Astrocyte of the hippocampus (primary cell): ENCODE data around the gene CCBE1.
"Not testable (repeated sequence)": the region's sequence is repeated elsewhere in the genome, so short reads cannot be mapped to it uniquely, and the experiment has no call there.

ENCODE experiments used
- DNase-seq: peaks from one replicate; pipeline ENCODE4 v3.0.0; 2011; ENCODE audit warnings: low read depth, low spot score

CCBE1 gene

DNA sequence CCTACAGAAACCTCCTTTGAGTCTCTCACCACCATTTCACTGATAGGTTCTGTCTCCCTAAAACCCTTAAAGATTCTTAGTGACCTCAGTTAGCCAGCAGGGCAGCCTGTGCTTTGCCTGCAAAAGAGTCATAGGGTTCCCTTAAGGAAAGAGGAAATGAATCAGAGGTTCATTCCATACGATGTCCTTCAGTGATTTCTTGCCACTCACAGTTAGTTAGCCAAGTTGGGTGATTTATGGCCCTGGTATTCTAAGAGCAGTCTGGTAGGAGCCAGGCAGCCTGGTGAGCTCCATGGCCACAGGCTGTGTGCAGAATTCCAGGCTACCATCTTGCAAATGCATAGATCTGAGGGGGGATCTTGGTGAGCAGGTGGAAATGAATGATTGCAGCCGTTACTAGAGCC lies 18.7 kb upstream of the CCBE1 start:
- peak; percentile 82 for DNase-seq

DNA sequence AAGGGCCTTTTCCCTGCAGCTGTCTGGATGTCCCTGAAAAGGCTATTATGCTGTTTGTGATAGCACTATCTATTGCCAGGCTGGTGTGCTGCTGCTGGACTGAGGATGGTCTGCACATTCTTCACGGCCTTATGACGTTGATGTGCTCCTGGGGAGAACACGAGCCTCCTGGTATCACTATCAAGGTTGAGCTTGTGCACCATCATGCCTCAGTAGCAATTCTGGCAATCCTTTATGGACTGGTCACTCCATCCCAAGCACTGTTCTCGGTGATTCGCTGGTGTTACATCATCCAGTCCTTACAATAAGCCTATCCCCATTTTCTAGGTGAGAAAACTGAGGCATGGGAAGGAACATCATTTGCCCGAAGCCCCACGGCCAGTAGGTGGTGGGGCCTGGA lies 18.2 kb upstream of the CCBE1 start:
- DNase-seq = no peak

DNA sequence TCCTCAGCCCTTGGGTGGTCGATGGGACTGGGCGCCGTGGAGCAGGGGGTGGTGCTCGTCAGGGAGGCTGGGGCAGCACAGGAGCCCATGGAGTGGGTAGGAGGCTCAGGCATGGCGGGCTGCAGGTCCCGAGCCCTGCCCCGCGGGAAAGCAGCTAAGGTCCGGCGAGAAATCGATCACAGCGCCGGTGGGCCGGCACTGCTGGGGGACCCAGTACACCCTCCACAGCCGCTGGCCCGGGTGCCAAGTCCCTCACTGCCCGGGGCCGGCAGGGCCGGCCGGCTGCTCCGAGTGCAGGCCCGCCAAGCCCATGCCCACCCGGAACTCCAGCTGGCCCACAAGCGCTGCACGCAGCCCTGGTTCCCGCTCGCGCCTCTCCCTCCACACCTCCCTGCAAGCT lies 16.9 kb upstream of the CCBE1 start:
- not testable (repeated sequence) for DNase-seq

DNA sequence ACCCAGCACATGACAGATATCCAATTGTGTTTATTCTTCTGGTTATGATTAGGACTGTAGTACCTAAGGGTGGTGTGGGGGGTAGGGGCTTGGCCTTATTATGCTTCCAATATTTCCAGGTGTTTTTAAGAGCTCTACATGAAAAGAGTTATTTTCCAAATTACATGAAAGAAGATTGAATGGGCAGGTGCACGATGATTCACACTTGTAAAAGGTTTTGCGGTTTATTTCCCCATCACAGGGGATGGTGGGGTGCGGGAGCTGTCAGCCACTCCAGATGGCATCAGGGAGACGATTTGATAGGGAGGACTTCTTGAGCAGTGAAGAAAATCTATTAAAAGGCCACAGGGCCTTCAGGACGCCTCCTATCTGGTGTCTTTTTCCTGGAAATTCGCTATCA lies 15.1 kb upstream of the CCBE1 start:
- DNase-seq = no peak

DNA sequence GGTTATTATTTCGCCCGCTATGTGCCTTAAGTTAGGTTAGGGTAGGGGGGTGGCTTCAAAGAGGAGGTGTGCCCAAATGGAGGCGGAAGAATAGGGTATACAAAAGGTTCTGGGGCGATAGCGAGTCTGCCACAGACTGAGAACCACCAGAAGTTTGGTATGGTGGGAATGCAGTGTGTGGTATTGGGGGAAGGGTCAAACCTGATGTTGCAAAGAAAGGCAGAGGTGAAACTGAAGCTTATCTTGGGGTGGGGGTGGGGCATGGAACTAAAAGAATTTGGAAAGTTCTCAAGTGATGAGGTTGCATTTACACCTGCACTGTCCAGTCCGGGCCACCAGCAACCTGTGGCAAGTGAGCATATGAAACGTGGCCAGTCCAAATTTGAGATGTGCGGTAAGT lies 11.8 kb upstream of the CCBE1 start:
- no peak for DNase-seq

DNA sequence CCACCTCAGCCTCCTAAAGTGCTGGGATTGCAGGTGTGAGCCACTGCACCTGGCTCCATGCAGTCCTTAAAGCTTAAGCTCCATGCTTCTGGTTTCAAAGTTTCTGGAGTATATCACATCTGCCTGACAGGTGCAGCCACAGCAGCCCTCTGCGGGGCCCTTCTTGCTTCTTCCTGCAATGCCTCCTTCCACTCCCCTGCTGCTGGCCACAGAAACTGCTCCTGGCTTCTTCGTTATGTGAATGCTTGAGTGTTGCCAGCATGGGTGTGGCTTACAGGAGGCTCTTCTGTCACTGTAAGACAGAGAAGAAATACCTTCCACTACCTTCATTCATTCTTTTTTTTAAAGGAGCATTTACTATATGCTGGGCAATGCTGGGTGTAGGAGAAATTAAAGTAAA lies 10.1 kb upstream of the CCBE1 start:
- no peak for DNase-seq

DNA sequence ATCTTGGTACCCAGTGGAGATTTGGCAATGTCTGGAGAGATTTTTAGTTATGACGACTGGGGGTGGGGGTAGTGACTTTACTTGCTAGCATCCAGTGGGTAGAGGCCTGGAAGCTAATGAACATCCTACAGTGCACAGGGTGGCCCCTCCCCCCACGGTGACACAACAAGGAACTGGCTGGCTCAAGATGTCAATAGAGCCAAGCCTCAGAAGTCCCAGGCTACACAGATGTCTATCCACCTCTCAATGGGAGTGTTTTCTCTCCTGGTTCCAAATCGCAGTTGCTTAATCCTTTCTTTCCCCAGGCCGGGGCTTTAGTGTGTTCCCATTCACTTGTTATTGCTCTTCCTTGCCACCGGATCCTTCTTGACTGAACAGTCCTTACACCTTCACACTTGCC lies 9.3 kb upstream of the CCBE1 start:
- DNase-seq = no peak

DNA sequence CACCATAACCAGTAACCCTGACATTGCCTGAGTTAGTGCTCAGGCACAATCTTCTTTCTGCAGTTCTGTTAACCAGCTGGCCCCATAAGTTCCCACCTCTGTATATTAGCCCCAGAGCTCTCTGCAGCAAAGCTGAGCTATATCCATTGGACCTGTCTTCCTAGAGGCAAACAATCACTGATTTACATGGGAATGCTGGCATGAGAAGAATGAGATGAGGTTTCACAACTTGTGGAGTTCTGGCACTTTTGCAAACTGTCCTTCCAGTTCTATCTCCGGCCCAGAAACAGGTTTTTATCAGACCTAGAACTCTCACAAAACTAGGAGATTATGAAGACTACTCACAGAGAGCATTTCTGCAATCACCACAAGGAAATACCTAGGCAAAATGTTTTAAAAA lies 7.9 kb upstream of the CCBE1 start:
- DNase-seq = no peak

DNA sequence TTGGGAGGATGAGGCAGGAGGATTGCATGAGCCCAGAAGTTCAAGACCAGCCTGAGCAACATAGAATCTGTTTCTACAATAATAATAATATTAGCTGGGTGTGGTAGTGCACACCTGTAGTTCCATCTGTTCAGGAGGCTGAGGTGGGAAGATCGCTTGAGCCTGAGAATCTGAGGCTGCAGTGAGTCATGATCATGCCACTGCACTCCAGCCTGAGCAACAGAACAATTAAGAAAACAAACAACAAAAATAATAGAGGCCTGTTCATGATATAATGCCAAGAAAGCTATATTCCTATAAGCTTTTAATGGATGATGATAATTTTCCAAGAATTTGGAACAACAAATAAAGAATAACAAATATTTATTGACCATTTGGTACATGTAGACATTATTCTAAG lies 6.9 kb upstream of the CCBE1 start:
- no peak for DNase-seq

DNA sequence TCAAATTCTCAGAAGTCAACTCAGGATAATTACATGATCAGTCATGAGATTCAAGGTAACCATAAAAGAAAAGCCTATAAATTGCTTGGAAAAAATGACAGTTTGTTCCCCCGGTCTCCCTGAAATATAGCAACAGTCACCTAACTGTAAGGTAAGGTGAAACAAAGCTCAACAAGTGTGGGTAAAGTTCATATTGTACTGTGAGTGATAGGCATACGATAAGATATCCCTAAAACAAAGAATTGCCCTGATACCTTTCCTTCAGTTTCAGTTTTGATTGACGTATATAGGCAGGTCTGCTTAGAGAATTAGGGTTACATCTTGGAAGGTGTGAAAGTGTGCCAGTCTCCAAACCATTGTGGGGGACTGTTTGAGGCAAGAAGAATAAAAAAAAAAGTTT lies 4.0 kb upstream of the CCBE1 start:
- DNase-seq = no peak

DNA sequence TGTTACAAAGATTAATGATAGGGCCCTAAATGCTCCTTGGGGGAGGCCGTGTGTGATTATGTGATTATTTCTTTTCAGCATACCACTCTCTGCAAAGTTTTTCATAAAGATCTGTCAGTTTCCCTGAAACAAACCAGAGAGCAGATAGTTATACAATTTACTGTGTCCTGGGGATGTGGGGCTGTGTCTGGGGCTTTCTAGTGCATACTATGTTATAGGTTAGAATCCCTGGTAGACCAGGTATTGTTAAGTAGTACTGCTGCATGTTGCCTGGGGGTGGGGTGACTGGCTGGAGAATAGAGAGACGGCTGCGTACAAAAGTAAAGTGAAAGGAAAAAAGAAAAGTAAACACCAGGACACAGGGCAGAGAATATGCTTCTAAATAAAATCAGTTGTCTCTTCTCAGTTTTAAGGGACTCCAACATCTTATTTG lies 3.3 kb upstream of the CCBE1 start:
- DNase-seq = no peak

DNA sequence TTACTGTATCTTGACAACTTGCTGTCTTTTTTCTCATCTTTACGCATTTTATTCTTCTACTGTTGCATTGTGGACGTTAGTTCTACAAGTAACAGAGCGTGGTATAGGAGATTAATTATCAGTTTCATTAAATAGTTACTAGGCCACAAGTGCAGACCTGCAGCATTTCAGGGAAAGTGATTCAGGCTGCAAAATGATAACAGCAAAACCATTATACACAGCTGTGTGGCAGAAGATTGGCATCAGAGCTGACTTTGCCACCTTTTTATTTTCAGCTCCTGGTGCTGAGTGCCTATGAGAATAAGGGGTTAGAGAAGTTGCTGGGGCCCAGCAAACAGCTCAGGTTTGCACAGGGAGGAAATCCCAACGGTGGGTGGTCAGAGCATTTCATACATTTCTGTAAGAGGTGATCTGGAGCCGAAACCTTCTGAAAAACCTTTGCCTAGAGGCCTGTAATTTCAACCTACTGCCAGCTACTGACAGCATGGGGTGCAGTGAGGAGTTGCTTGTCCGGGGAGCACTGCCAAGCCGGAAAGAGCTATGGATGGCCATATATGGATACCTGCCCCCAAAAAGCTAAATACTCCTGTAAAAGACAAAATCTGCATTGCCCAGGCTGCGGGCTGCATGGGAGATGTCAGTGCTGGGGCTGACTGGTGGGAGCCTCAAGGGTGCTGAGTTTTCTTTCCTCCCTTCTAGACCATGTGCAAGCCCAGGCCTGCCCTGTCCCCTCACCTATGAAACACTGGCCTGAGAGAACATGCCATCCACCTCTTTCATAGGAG lies 2.7 kb upstream of the CCBE1 start:
- DNase-seq = no peak

DNA sequence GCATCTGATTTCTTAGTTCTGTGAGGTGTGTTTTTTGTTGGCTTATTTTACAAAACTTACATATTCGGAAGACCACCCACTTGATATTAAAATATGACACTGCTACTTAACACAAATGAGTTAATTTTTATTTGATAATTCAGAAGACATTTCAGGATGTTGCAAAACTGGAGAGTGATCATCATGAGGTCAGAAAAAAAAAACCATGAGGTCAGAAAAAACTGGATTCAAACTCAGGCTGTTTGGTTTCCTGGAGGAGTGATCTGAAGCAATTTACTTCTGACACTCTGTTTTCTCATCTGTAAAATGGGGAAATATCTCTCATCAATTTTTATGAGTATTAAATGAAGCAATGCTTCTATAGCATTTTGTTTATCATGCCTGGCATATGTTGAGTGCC lies 1.8 kb upstream of the CCBE1 start:
- DNase-seq = no peak

DNA sequence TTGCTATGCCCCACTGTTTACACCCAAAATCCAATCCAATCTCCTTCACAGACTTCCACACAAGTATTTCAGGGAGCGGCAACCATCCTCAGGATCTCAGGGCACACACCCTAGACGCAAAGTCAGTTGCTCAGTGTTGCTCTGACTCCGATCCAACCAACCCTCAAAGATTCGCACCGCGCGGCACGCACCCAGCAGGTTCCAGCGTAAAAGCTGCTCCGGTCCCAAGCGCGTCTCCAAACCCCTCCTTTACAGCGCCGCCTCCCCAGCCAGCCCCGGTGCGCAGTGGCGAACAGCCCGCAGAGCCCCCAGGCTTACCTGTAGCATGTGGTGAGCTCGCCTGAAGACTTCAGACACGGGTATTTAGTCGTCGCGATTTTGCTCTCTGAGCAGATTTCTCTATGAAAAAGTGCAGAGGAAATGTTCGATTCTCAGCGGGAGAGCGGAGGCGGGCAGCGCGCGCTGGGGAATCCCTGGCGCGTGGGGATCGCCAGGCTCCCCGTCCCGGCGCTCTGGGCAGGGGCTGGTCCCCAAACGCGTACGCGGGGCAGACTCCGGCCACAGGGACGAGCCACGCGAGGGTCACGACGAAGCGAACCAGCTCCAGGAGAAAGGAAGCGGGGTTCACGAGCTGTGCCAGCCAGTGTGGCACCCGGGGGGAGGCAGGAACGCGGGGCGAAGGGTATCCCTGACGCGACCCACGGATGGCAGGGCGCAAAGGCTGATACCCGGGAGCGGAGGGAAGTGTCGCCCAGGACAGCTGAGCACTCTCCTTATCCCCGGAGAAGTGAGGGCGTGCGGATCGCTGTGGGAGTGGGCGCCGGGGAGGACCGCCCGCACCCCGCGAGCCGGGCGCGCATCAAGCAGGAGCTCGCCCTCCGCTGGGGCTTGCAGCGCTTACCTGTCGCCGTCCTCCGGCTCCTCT lies 650 bp downstream of the CCBE1 start:
- peak; percentile 58 for DNase-seq

DNA sequence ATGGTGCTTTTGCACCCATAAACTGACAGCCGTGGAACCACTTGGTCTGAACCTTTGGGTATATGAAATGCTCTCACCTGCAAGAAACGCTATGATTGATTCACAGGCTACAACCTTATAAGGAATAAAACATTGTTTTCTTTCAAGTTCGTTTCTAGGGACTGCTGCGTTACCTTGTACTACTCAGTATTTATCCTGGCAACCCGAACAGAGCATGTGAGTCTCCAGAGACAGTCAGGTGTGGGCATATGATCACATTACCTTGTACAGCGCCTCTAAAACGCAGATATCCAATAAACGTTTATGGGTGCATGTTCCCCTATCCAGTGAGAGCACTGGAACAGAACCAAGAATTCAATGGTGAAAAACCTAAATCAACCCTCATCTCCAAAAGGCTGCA lies 1.7 kb downstream of the CCBE1 start:
- DNase-seq = no peak

DNA sequence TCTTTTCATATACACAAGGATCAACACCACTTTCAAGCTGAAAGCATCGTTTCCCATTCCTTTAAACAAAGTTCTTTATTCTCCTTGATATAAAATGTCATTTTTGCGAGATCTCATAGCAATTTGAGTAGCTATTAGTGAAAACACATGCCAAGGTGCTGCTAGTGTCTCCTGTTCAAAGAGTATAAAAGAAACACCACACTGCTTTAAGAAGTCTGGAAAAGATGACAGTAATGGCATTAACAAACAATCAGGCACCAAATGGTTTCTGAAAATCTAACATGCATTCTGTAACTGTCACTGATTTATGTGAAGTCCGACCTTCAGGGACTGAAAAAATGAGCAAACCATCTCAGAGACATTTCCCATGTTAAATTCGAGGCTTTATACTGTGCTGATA lies 2.4 kb downstream of the CCBE1 start:
- DNase-seq = no peak

DNA sequence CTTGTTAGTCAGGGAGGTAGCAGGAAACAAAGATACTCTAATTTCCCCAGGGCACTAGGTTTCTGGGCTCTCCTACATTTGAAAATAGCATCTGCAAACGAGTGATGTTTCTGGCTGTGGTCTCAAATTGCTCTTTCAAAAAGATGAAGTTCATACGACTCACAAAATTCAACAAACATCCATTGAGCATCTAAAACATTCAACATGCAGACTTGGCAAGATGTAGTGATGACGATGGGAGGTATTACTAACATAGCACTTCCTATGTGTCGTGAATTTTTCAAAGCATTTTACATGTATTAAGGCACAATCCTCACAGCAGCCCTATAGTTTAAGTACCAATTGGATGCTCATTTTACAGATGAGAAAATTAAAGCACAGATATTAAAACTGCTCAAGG lies 5.2 kb downstream of the CCBE1 start:
- no peak for DNase-seq

DNA sequence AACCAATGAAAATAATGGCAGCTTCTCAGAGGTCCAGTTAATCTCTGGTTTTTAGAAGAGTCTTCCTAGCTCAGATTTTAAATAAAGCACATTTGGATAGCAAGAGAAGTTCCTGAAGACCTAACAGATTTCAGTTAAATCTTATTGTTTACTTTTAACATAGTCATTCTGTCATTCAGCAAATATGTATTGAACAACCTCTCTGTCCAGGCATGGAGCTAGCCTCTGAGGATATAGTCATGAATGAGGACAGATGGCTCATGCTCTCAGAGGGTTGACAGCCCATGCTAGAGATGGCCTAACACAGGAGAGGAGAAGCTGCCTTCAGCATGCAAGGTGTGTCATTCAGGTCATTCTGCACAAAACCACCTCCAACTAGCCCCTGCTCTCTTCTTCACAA lies 6.2 kb downstream of the CCBE1 start:
- no peak for DNase-seq

DNA sequence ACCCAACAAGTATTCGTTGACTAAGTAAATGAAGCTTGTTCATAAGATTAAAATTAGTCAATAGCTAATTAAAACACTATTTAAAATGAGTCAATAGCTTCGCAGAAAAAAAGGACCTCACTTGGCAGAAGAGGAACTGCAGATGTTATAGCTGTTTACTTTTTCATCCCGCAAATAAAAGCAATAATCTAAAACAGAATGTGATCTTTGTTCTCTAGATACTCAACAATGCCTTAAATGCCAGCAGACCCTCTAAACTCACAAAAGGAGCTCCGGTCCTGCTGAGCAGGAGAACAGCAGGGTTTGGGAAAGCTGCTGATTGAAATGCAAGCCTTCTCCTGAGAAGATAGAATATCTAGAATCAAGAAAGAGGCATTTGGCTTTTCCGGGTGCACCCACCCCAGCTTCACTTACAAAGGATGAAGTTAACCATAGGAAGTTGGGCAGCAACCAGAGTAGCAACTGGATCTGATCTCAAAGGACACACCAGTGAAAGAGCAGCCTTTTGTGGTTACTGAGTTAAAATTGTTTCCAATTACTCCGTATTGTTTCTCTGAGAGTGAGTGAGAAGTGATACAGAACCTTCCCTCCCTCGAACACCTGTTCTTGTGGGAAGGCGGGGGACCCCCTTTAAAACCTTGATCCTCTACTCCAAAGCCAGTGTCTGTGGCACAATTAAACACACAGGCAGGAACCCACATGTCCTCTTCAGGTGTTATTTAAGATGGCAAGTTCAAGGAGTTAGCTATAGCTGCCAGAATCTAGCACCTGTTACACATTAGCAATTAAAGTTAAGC lies 6.8 kb downstream of the CCBE1 start:
- no peak for DNase-seq

DNA sequence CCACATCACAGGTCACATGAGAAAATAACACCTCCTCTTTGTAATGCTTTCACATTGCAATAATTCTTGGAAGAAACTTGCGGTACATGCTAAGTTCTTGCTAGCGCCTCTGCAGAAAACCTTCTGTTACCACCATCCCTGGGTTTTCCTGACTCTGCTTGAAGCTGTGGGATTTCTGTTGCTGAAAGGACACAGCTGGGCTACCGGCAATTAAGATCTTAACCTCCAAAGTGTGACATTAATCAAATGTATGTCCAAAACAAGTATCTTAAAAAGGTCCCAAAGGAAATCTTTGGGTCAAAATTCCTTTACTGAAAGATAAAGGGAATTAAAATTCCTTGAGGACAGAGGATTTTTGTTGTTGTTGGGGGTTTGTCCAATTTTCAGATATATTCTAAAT lies 7.5 kb downstream of the CCBE1 start:
- DNase-seq = no peak

DNA sequence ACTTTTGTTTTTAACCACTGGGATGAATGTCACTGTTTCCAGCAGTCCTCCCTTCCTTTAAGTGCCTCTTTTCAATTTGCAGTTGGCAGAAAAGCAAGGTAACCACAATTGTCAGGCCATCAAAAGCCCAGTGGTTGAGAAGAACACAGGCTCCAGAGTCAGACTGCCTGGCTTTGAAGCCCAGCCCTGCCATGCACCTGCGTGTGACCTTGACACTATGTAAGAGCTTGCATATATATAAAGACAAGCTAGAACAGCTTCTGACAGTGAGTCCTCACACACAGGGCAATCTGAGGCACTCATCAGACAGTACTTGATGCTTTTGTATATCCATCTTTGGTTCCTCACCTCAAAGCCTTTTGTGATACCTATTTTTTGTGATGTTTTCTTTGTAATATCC lies 11.0 kb downstream of the CCBE1 start:
- no peak for DNase-seq

DNA sequence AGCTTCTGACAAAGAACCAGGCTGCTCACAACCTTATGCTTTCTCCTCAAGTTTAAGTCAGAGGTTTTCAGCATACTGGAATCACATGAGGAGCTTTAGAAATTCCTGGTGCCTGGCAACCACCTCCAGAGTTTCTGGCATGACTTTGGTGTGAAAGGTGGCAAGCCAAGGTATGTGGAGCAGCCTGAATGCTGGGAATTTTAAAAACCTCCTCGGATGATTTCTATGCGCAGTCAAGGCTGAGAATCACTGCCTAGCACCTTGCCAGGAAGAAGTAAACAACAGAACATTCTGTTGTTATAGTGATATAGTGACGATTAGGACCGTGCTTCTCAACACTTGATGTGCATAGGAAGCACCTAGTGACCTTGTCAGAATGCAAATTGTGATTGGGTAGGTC lies 11.7 kb downstream of the CCBE1 start:
- DNase-seq = peak; percentile 31
